ENCODE measurements around the gene CHD1. TPM values are rescaled to one million over a fixed set of nuclear protein-coding genes. Genes with fewer than 3 reads are reported as not detected.

Gene CHD1
- total RNA-seq, 1 donor from 2014 or later: 28.3 TPM

- Mint-ChIP-seq H3K36me3 (ENCODE audit: unreplicated experiment) (no peaks in the 10 kb centered on the region), H3K27ac (ENCODE audit: unreplicated experiment) (no peak overlapping the region), H3K4me1 (ENCODE audit: unreplicated experiment) (no peaks in the 10 kb centered on the region)
These were observed 92.6 kb downstream of the CHD1 start for GRCh38 chr5:98836175-98836574.

GRCh38 chr5:98827588-98828284 lies 101.1 kb downstream of the CHD1 start:
- TF ChIP-seq CTCF (IDR thresholded peaks at IDR 0.05): no peak
- no peak for DNase-seq (ENCODE audit: extremely low spot score, unreplicated experiment)
- no peaks in the 10 kb centered on the region for H3K4me1 Mint-ChIP-seq (ENCODE audit: unreplicated experiment)

More at GRCh38 chr5:98836175-98836574, 92.6 kb downstream of the CHD1 start:
- Mint-ChIP-seq H3K4me3 (ENCODE audit: unreplicated experiment) (no peak overlapping the region), H3K27me3 (ENCODE audit: unreplicated experiment) (no peaks in the 10 kb centered on the region), H3K9me3 (ENCODE audit: unreplicated experiment) (no peaks in the 10 kb centered on the region)
- no peak for TF ChIP-seq CTCF (IDR thresholded peaks at IDR 0.05)
- no peak for DNase-seq (ENCODE audit: extremely low spot score, unreplicated experiment)

GRCh38 chr5:98827161-98827560 lies 101.6 kb downstream of the CHD1 start:
- Mint-ChIP-seq H3K36me3 (ENCODE audit: unreplicated experiment) (no peaks in the 10 kb centered on the region), H3K4me3 (ENCODE audit: unreplicated experiment) (no peak overlapping the region), H3K4me1 (ENCODE audit: unreplicated experiment) (no peaks in the 10 kb centered on the region), H3K27ac (ENCODE audit: unreplicated experiment) (no peak overlapping the region), H3K9me3 (ENCODE audit: unreplicated experiment) (no peaks in the 10 kb centered on the region), H3K27me3 (ENCODE audit: unreplicated experiment) (no peaks in the 10 kb centered on the region)
- DNase-seq (ENCODE audit: extremely low spot score, unreplicated experiment): no peak
- TF ChIP-seq CTCF (IDR thresholded peaks at IDR 0.05): peak; percentile 73

More at GRCh38 chr5:98827588-98828284, 101.1 kb downstream of the CHD1 start:
- H3K27me3 Mint-ChIP-seq (ENCODE audit: unreplicated experiment): no peaks in the 10 kb centered on the region
- no peak overlapping the region for H3K4me3 Mint-ChIP-seq (ENCODE audit: unreplicated experiment)
- H3K9me3 Mint-ChIP-seq (ENCODE audit: unreplicated experiment): no peaks in the 10 kb centered on the region
- H3K36me3 Mint-ChIP-seq (ENCODE audit: unreplicated experiment): no peaks in the 10 kb centered on the region
- no peak overlapping the region for H3K27ac Mint-ChIP-seq (ENCODE audit: unreplicated experiment)

- Mint-ChIP-seq H3K4me3 (ENCODE audit: unreplicated experiment) (no peak overlapping the region), H3K36me3 (ENCODE audit: unreplicated experiment) (peaks cover 6% of the 10 kb centered on the region), H3K4me1 (ENCODE audit: unreplicated experiment) (no peaks in the 10 kb centered on the region), H3K27me3 (ENCODE audit: unreplicated experiment) (no peaks in the 10 kb centered on the region), H3K9me3 (ENCODE audit: unreplicated experiment) (peaks cover 6% of the 10 kb centered on the region), H3K27ac (ENCODE audit: unreplicated experiment) (no peak overlapping the region)
- no peak for TF ChIP-seq CTCF (IDR thresholded peaks at IDR 0.05)
- no peak for DNase-seq (ENCODE audit: extremely low spot score, unreplicated experiment)
These were observed 103.0 kb downstream of the CHD1 start for GRCh38 chr5:98825582-98826375.

GRCh38 chr5:98816582-98817222 lies 112.1 kb downstream of the CHD1 start:
- no peak for DNase-seq (ENCODE audit: extremely low spot score, unreplicated experiment)

More at GRCh38 chr5:98816582-98817222, 112.1 kb downstream of the CHD1 start:
- H3K27ac Mint-ChIP-seq (ENCODE audit: unreplicated experiment): no peak overlapping the region
- no peaks in the 10 kb centered on the region for H3K27me3 Mint-ChIP-seq (ENCODE audit: unreplicated experiment)
- H3K4me1 Mint-ChIP-seq (ENCODE audit: unreplicated experiment): no peaks in the 10 kb centered on the region
- peaks cover 13% of the 10 kb centered on the region for H3K36me3 Mint-ChIP-seq (ENCODE audit: unreplicated experiment)
- no peak for TF ChIP-seq CTCF (IDR thresholded peaks at IDR 0.05)
- H3K9me3 Mint-ChIP-seq (ENCODE audit: unreplicated experiment): peaks cover 24% of the 10 kb centered on the region
- no peak overlapping the region for H3K4me3 Mint-ChIP-seq (ENCODE audit: unreplicated experiment)

Measured in osteocyte (in vitro differentiated cells).